ENCODE data around the gene LCE5A.
"Not testable (repeated sequence)": the region's sequence is repeated elsewhere in the genome, so short reads cannot be mapped to it uniquely, and the experiment has no call there.

The LCE5A gene

GRCh38 chr1:152510503-152510902 is at the start of gene LCE5A:
TSS of gene LCE5A (plus strand) at chr1:152510803. CDS start at chr1:152511535, 732 bp downstream.
- no peak for DNase-seq (ENCODE audit: low spot score)

- DNase-seq (ENCODE audit: low spot score), result peak; percentile 26
Measured at GRCh38 chr1:152461544-152461943, 49.1 kb upstream of the LCE5A start.

- DNase-seq (ENCODE audit: low spot score), result no peak
Measured at GRCh38 chr1:152462636-152463035, 48.0 kb upstream of the LCE5A start.

GRCh38 chr1:152466217-152466616 is 44.4 kb upstream of the LCE5A start:
- no peak for DNase-seq (ENCODE audit: low spot score)

GRCh38 chr1:152473887-152474537 is 36.6 kb upstream of the LCE5A start:
- DNase-seq (ENCODE audit: low spot score), result no peak

- DNase-seq (ENCODE audit: low spot score), result peak; percentile 20
Measured at GRCh38 chr1:152479792-152480595, 30.6 kb upstream of the LCE5A start.

GRCh38 chr1:152481869-152482664 is 28.5 kb upstream of the LCE5A start:
- no peak for DNase-seq (ENCODE audit: low spot score)

- no peak for DNase-seq (ENCODE audit: low spot score)
Measured at GRCh38 chr1:152486400-152487006, 24.1 kb upstream of the LCE5A start.

- DNase-seq (ENCODE audit: low spot score), result no peak
Measured at GRCh38 chr1:152487871-152488270, 22.7 kb upstream of the LCE5A start.

GRCh38 chr1:152491537-152491936 is 19.1 kb upstream of the LCE5A start:
- not testable (repeated sequence) for DNase-seq (ENCODE audit: low spot score)

- DNase-seq (ENCODE audit: low spot score), result no peak
Measured at GRCh38 chr1:152495066-152495675, 15.4 kb upstream of the LCE5A start.

- no peak for DNase-seq (ENCODE audit: low spot score)
Measured at GRCh38 chr1:152497273-152497672, 13.3 kb upstream of the LCE5A start.

- no peak for DNase-seq (ENCODE audit: low spot score)
Measured at GRCh38 chr1:152501704-152502103, 8.9 kb upstream of the LCE5A start.

- no peak for DNase-seq (ENCODE audit: low spot score)
Measured at GRCh38 chr1:152502496-152503180, 8.0 kb upstream of the LCE5A start.

GRCh38 chr1:152505083-152505482 is 5.5 kb upstream of the LCE5A start:
- no peak for DNase-seq (ENCODE audit: low spot score)

- DNase-seq (ENCODE audit: low spot score), result no peak
Measured at GRCh38 chr1:152506899-152507498, 3.6 kb upstream of the LCE5A start.

GRCh38 chr1:152511596-152511995 is 993 bp downstream of the LCE5A start:
- DNase-seq (ENCODE audit: low spot score), result no peak

- no peak for DNase-seq (ENCODE audit: low spot score)
Measured at GRCh38 chr1:152513081-152513480, 2.5 kb downstream of the LCE5A start.

- no peak for DNase-seq (ENCODE audit: low spot score)
Measured at GRCh38 chr1:152514715-152515433, 4.3 kb downstream of the LCE5A start.

- DNase-seq (ENCODE audit: low spot score), result no peak
Measured at GRCh38 chr1:152515434-152515783, 4.8 kb downstream of the LCE5A start.

Measured in HuH-7.5 (cell line).